Lung microvascular endothelial cell (primary cell): ENCODE results near the gene FASTKD3. TPM values are rescaled to one million over a fixed set of nuclear protein-coding genes. Genes with fewer than 3 reads are reported as not detected.
A peak's percentile ranks its signal among the peaks of the same experiment; 100 is the strongest.

Experiments
- DNase-seq, 2 donors: peaks; one replicate each; pipeline versions ENCODE4 v3.0.0 to v3.0.0-alpha.2; 2010; ENCODE audit warnings: low read depth in 2 of 2
- total RNA-seq: library from RNA; depleted of rRNA; stranded (reverse); fragments of >200 nt; gene quantifications from 2 replicates; pipeline ENCODE4 v1.2.1, GENCODE V29; 2014

Gene FASTKD3
- total RNA-seq, 1 donor from 2014 or later: 9.1 TPM

- peak in 1 of 2 donors; percentile 5 for DNase-seq
Observed at GRCh38 chr5:7849681-7850394, 19.0 kb downstream of the FASTKD3 start.

- DNase-seq: no peak
Observed at GRCh38 chr5:7848296-7848695, 20.5 kb downstream of the FASTKD3 start.

DNA sequence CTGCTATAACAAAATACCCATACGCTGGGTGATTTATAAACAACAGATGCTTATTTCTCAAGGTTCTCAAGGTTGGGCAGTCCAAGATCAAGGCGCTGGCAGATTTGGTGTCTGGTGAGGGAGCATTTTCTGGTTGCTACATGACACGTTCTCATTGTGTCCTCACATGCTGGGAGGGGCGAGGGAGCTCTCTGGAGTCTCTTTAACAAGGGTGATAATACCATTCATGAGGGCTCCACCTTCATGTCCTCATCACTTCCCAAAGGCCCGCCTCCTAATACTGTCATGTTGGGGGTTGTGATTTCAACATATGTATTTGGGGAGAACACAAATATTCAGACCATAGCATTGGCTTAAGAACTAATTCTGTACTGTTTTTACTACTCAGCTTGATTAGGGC lies 22.5 kb downstream of the FASTKD3 start:
- no peak for DNase-seq

- no peak for DNase-seq
Observed at GRCh38 chr5:7845557-7845956, 23.3 kb downstream of the FASTKD3 start.

- no peak for DNase-seq
Observed at GRCh38 chr5:7844901-7845300, 23.9 kb downstream of the FASTKD3 start.

DNA sequence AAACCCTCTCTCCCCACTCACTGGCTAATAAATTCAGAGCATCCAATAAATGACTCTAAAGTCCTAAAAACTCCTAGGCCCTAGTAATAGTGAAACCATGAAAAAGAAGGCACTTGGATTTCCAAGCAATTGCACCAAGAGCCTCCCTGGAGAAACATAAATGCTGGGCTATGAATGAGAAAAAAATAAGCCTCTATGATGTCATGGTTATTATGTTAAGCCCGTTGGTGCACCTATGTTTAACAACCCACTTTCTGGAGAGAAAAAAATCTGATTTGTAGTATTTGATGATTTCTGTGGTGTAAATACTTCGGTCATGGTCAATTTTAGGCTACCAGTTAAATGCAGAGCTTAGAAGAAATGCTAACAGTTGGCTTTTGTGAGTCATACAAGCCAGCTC lies 26.3 kb downstream of the FASTKD3 start:
- no peak for DNase-seq

DNA sequence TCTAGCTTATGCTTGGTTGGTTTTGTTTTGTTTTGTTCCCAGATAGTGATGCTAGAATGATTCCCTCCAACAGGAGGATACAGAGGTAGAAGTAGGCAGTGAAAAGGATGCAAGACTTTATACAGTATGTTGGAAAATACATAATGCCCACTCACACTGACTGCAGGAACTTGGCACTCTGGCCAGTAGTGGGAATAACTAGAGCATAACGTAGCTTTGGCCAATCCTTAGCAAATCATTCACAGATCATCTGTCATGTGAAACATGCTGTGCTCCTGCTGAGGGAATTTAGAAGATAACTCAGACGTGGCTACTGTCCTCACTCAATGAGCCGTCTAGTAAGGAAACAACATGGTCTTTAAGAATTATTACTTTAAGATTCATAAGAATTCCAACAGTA lies 31.4 kb downstream of the FASTKD3 start:
- no peak for DNase-seq

- no peak for DNase-seq
Observed at GRCh38 chr5:7834982-7835381, 33.8 kb downstream of the FASTKD3 start.

DNA sequence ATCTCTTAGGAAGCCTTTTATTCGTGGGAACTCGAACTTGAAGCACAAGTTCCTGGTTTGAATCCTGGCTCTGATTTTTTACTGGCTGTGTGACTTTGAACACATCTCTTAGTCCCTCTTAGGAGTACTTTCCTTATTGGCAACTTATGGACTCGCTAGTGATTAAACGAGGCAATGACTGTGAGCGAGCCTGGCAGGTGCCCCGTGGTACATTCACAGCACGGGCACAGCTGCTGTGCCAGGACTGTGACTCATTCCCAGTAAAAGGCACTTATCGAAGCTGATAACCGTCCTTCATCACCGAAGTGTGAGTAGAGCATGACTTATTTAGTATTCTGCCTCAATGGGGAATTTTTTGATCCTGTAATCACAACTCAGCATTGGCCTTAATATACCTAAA lies 40.6 kb downstream of the FASTKD3 start:
- DNase-seq: no peak

- DNase-seq: no peak
Observed at GRCh38 chr5:7827610-7828009, 41.2 kb downstream of the FASTKD3 start.

DNA sequence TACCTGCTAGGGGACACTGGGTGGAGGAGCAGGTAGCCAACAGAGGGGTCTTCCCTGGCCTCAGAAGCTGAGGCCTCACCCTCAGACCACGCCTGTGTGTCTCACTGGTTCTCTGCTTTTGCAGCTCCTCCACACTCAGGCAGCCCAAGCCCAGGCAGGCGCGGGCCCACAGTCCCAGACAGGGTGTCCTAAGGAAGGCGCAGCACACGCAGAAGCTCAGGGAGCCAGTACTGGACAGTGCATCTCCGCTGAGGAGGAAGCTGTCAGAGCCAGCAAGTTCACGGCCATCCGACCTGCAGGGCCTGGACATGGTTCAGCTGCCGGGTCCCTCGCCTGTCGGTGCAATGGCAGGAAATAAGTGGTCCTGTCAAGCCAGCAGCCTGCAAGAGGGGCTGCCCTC lies 43.2 kb downstream of the FASTKD3 start:
- no peak for DNase-seq

DNA sequence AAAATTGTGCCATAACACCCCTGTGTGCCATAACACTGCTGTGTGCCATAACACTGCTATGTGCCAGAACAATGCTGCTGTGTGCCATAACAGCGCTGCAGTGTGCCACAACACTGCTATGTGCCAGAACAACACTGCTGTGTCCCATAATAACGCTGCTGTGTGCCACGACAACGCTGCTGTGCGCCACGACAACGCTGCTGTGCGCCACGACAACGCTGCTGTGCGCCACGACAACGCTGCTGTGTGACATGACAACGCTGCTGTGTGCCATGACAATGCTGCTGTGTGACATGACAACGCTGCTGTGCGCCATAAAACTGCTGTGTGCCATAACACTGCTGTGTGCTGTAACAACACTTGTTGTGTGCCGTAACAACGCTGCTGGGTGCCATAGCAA lies 43.8 kb downstream of the FASTKD3 start:
- no peak for DNase-seq

DNA sequence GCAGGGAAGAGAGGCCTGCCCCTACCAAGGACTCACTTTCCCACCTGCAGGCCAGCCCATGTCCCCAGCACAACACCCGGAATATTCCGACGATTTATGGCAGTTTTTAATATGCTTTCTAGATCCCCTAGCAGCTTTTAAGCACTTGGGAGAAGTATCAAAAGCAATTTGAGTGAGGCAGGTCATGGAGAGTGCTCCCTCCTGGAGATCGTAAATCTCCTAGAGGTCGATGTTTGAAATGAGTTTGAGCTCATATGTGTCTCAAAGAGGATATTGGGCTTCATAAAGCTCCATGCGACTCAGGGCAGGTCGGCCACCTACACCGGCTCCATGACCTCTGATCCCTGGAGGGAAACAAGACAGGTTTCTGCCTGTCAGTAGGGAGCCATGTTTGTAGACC lies 45.2 kb downstream of the FASTKD3 start:
- DNase-seq: no peak

DNA sequence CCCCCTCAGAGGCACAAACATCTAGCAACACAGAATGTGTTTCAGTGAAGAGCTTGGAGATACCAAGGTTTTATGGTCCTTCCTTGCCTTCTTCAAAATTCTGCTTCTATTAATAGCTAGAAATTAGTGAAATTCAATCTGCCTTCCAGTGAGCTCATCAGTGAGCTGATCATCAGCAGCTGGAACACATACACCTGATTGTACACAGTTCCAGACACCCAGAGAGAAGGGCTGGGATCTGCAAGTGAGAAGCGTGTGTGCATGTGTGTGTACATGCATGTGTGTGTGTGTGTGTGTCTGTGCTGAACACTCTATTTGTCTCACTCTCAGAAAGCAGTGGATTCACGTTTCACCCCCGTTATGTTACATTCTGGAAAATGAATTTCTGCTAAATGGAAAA lies 46.4 kb downstream of the FASTKD3 start:
- no peak for DNase-seq

- no peak for DNase-seq
Observed at GRCh38 chr5:7816535-7816901, 52.3 kb downstream of the FASTKD3 start.

GRCh38 chr5:7815892-7816534 lies 52.8 kb downstream of the FASTKD3 start:
- DNase-seq: peak; percentile 53 to 71

DNA sequence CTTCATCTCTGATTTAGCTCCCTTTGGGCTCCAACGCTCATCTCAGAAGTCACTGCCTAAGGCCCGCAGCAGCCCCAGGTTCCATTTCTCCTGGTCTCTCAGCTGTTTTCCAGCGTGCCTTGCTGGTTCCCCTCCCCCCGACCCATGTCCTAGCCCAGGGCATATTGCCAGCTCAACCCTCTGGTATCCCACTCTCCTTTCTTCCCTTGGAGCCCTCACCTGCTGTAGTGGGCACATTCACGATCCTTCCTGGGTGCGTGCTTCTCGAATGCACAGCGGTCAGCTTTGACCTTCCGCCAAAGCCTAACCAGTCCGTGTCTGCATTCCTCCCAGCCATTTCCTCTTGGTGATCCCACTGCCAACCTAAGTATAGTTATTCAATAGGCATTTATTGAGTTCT lies 54.0 kb downstream of the FASTKD3 start:
- DNase-seq: no peak

DNA sequence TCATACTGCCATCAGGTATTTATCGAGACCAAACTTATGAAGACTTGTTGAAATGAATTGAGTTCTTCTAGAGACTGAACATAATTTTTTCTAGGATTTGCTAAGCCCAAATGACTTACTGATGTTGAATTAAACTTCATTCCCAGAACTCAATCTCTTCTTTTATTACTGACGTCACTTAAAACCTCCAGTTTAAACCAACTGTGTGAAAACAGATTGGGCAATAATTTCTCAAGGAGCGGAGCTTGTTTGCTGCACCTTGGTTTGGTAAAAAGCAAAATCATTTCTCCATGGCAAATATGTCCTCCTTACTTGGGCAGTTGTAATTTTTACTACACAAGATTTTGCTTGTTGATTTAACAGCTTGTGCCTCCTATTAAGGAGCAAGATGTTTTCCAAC lies 55.3 kb downstream of the FASTKD3 start:
- no peak for DNase-seq

GRCh38 chr5:7813007-7813406 lies 55.8 kb downstream of the FASTKD3 start:
- DNase-seq: no peak

DNA sequence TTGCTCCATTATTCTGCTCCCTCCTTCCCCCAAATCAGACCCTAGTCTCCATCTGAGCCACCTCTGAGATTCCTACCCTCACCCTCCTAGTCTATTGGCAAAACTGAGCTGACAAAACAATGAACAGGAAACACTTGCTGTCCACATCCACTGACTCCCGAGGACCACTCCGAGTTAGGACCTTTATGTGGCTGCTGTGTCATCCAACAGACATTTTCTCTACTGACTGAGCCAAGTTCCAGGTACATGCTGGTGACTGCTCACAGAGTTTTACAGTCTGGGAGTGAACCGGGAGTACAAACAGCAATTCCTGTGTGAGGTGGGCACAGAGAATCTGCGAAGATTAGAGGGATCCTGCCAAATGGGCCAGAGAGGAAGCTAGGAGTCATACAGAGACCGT lies 57.1 kb downstream of the FASTKD3 start:
- DNase-seq: no peak
